IMR-90 (cell line): ENCODE results near the gene PAX2. TPM values are rescaled to one million over a fixed set of nuclear protein-coding genes. Genes with fewer than 3 reads are reported as not detected.
A peak's percentile ranks its signal among the peaks of the same experiment; 100 is the strongest.

ENCODE experiments used
- ATAC-seq: fragments of 200-7000 bp; cut with Tn5 transposase; 2 replicates; pipeline ENCODE4 v1.9.1; 2020; ENCODE audit warnings: low read depth, mild to moderate bottlenecking, moderate library complexity
- BruUV-seq: library from RNA; stranded (reverse); fragments of 400-500 nt; replicated peaks from 2 replicates; lab custom pipeline; 2021; lab: Mats Ljungman, UMichigan
- CTCF ChIA-PET: fragments of 300-600 bp; formaldehyde crosslinking; extraction: SDS; loops from one replicate; lab custom pipeline; 2021; ENCODE audit warnings: antibody characterized with exemption; lab: Yijun Ruan, JAX
- POLR2A ChIA-PET: fragments of 300-600 bp; sonication (Branson Sonifier 250); formaldehyde crosslinking; loops from one replicate; lab custom pipeline; 2022; ENCODE audit warnings: antibody characterized with exemption; ENCODE audit not compliant: unreplicated experiment; lab: Charles Lee
- DNase-seq: peaks from one replicate; pipeline ENCODE4 v3.0.0; 2013
- H2AFZ ChIP-seq: replicated peaks from 2 replicates; pipeline ENCODE3; 2013; ENCODE audit warnings: low read length, mild to moderate bottlenecking; ENCODE audit not compliant: poor library complexity
- H2AK5ac ChIP-seq: 2 replicates; pipeline ENCODE4 v1.6.1; 2013; ENCODE audit warnings: low read depth, low read length, inconsistent platforms
- H2AK9ac ChIP-seq: replicated peaks from 2 replicates; pipeline ENCODE3; 2013; ENCODE audit warnings: mild to moderate bottlenecking, low read depth, low read length, moderate library complexity; ENCODE audit not compliant: poor library complexity
- H2BK120ac ChIP-seq: 2 replicates; pipeline ENCODE4 v1.6.1; 2013; ENCODE audit warnings: low read depth, low read length, inconsistent platforms
- H2BK15ac ChIP-seq: 3 replicates; pipeline ENCODE4 v1.6.1; 2013; ENCODE audit warnings: low read depth, low read length, inconsistent platforms
- H2BK20ac ChIP-seq: 2 replicates; pipeline ENCODE4 v1.6.1; 2013; ENCODE audit warnings: low read depth, mild to moderate bottlenecking, inconsistent platforms, low read length, moderate library complexity
- H2BK5ac ChIP-seq: 2 replicates; pipeline ENCODE4 v1.6.1; 2013; ENCODE audit warnings: mild to moderate bottlenecking, low read depth, low read length, inconsistent platforms; ENCODE audit not compliant: poor library complexity, severe bottlenecking
- H3K14ac ChIP-seq: replicated peaks from 2 replicates; pipeline ENCODE4 v1.6.1; 2013; ENCODE audit warnings: low read depth, low read length, inconsistent platforms
- H3K18ac ChIP-seq: 2 replicates; pipeline ENCODE4 v1.6.1; 2013; ENCODE audit warnings: low read depth, low read length, control low read depth
- H3K23ac ChIP-seq: 2 replicates; pipeline ENCODE4 v1.6.1; 2013; ENCODE audit warnings: low read depth, low read length, inconsistent platforms
- H3K27ac ChIP-seq: 2 replicates; pipeline ENCODE4 v1.5.1; 2013; ENCODE audit warnings: mild to moderate bottlenecking, control low read depth, low read length; ENCODE audit not compliant: insufficient read depth
- H3K27me3 ChIP-seq: 2 replicates; pipeline ENCODE4 v1.6.1; 2013; ENCODE audit warnings: low read length; ENCODE audit not compliant: control insufficient read depth, insufficient read depth
- H3K36me3 ChIP-seq: 2 replicates; pipeline ENCODE4 v1.6.1; 2013; ENCODE audit warnings: low read length, mixed read lengths; ENCODE audit not compliant: control insufficient read depth, insufficient read depth
- H3K4ac ChIP-seq: 2 replicates; pipeline ENCODE4 v1.6.1; 2013; ENCODE audit warnings: low read depth, low read length, inconsistent platforms
- H3K4me1 ChIP-seq: 2 replicates; pipeline ENCODE4 v1.6.1; 2013; ENCODE audit warnings: low read length, mixed read lengths; ENCODE audit not compliant: control insufficient read depth, insufficient read depth
- H3K4me2 ChIP-seq: 2 replicates; pipeline ENCODE4 v1.6.1; 2013; ENCODE audit warnings: low read depth, mild to moderate bottlenecking, control low read depth, low read length, moderate library complexity
- H3K4me3 ChIP-seq: 2 replicates; pipeline ENCODE4 v1.5.1; 2013; ENCODE audit warnings: low read depth, mild to moderate bottlenecking, control low read depth, low read length, moderate library complexity; ENCODE audit not compliant: insufficient read depth
- H3K56ac ChIP-seq: 2 replicates; pipeline ENCODE4 v1.6.1; 2013; ENCODE audit warnings: low read length, inconsistent platforms; ENCODE audit not compliant: insufficient read depth; ENCODE audit errors: extremely low read depth
- H3K79me1 ChIP-seq, 2 experiments: 2 replicates each; pipeline ENCODE4 v1.6.1; 2013; ENCODE audit warnings: low read length in 2 of 2, inconsistent platforms in 1 of 2, low read depth in 1 of 2
- H3K9ac ChIP-seq: 2 replicates; pipeline ENCODE4 v1.6.1; 2013; ENCODE audit warnings: low read depth, low read length, control low read depth
- H3K9me1 ChIP-seq: 2 replicates; pipeline ENCODE4 v1.6.1; 2013; ENCODE audit warnings: low read length, inconsistent platforms; ENCODE audit not compliant: insufficient read depth
- H3K9me3 ChIP-seq: 2 replicates; pipeline ENCODE4 v1.6.1; 2013; ENCODE audit warnings: low read length; ENCODE audit not compliant: control insufficient read depth, insufficient read depth
- H4K20me1 ChIP-seq: 2 replicates; pipeline ENCODE4 v1.6.1; 2013; ENCODE audit warnings: low read length, inconsistent platforms; ENCODE audit not compliant: insufficient read depth
- H4K5ac ChIP-seq: 2 replicates; pipeline ENCODE4 v1.6.1; 2013; ENCODE audit warnings: mild to moderate bottlenecking, low read depth, low read length, control low read depth
- H4K8ac ChIP-seq, 2 experiments: 2 replicates each; pipeline ENCODE4 v1.6.1; 2013; ENCODE audit warnings: low read depth in 2 of 2, low read length in 2 of 2, control low read depth in 1 of 2, inconsistent platforms in 1 of 2
- H4K91ac ChIP-seq: 2 replicates; pipeline ENCODE4 v1.6.1; 2013; ENCODE audit warnings: low read depth, low read length, inconsistent platforms; ENCODE audit not compliant: insufficient read depth
- BHLHE40 ChIP-seq: fragments of 150-350 bp; IDR thresholded peaks from 2 replicates; pipeline ENCODE4 v1.6.1; 2016; ENCODE audit warnings: mild to moderate bottlenecking, low read depth, low read length
- CEBPB ChIP-seq: IDR thresholded peaks from 2 replicates; pipeline ENCODE4 v1.6.1; 2012; ENCODE audit warnings: low read depth, low read length, improper control_type of control experiment
- CHD1 ChIP-seq: IDR thresholded peaks from 2 replicates; pipeline ENCODE4 v1.6.1; 2012; ENCODE audit warnings: low read depth, low read length, improper control_type of control experiment
- MAZ ChIP-seq: IDR thresholded peaks from 2 replicates; pipeline ENCODE4 v1.6.1; 2012; ENCODE audit warnings: low read depth, mild to moderate bottlenecking, low read length, improper control_type of control experiment, moderate library complexity, borderline replicate concordance
- MXI1 ChIP-seq: IDR thresholded peaks from 2 replicates; pipeline ENCODE4 v1.6.1; 2012; ENCODE audit warnings: low read depth, mild to moderate bottlenecking, low read length, moderate library complexity, borderline replicate concordance
- RAD21 ChIP-seq: IDR thresholded peaks from 2 replicates; pipeline ENCODE4 v1.6.1; 2012; ENCODE audit warnings: low read length, improper control_type of control experiment
- RCOR1 ChIP-seq: IDR thresholded peaks from 2 replicates; pipeline ENCODE4 v1.6.1; 2012; ENCODE audit warnings: mild to moderate bottlenecking, low read length, improper control_type of control experiment; ENCODE audit not compliant: insufficient replicate concordance
- RFX5 ChIP-seq: IDR thresholded peaks from 2 replicates; pipeline ENCODE4 v1.8.0; 2012; ENCODE audit warnings: low read depth, mild to moderate bottlenecking, low read length, moderate library complexity
- SMC3 ChIP-seq: fragments of 150-350 bp; IDR thresholded peaks from 2 replicates; pipeline ENCODE4 v1.6.1; 2016; ENCODE audit warnings: low read depth, mild to moderate bottlenecking, antibody characterized with exemption, low read length, moderate library complexity
- WGBS, 2 experiments: methylation state at CpG; one replicate each; pipeline versions ENCODE4 v1.1.5 to v1.1.7; 2013; ENCODE audit warnings: missing lambda C conversion rate in 2 of 2; ENCODE audit not compliant: insufficient read length in 1 of 2; ENCODE audit errors: extremely low coverage in 2 of 2; 5-methylcytosine and 5-hydroxymethylcytosine counted together
- dilution Hi-C: fragments of 300-500 bp; cut with HindIII; formaldehyde crosslinking; loops from one replicate; pipeline ENCODE4 v1.14.3; 2018; ENCODE audit warnings: low sequenced_read_pairs; ENCODE audit not compliant: unreplicated experiment
- in situ Hi-C: fragments of 300-500 bp; cut with MboI; formaldehyde crosslinking; loops from 3 replicates; pipeline ENCODE4 v1.14.3; 2019; ENCODE audit warnings: low sequenced_read_pairs, inconsistent platforms, mixed read lengths
- intact Hi-C: fragments of 100-400 bp; cut with micrococcal nuclease; formaldehyde crosslinking; loops from 2 replicates; pipeline ENCODE4 v1.10.0; 2022
- polyA plus RNA-seq, 3 experiments: library from polyadenylated mRNA; depleted of rRNA; stranded (reverse); fragments of >200 nt; gene quantifications; 2 replicates each; pipeline ENCODE4 v1.2.3, GENCODE V29; 2012; ENCODE audit warnings: low replicate concordance in 1 of 3
- total RNA-seq: library from RNA; depleted of rRNA; stranded (reverse); fragments of >200 nt; gene quantifications from 2 replicates; pipeline ENCODE4 v1.2.3, GENCODE V29; 2012
- TF ChIP-seq, protein P1 (sequence below): fragments of 150-350 bp; IDR thresholded peaks from 2 replicates; pipeline ENCODE4 v1.6.1; 2017; ENCODE audit warnings: mild to moderate bottlenecking, antibody characterized with exemption, low read length, low read depth

Gene PAX2
- total and polyA plus RNA-seq, 2 of the 4 experiments (the other 2 are of a cell fraction) = not detected

- 46% methylated on average over 2 of the region's 6 CpGs; no CpG with 5 or more reads in 1 of the 2 experiments for WGBS, 2 experiments
- Histone ChIP-seq H3K36me3 (no peaks in the 10 kb centered on the region), H2AK9ac (no peak overlapping the region), H3K56ac (no peak overlapping the region), H3K4ac (no peak overlapping the region), H3K9me1 (no peaks in the 10 kb centered on the region), H3K4me3 (no peak overlapping the region), H3K9me3 (peaks cover 5% of the 10 kb centered on the region), H3K79me1 (no peaks in the 10 kb centered on the region), H4K5ac (no peak overlapping the region), H2BK120ac (no peak overlapping the region), H2AK5ac (no peak overlapping the region), H3K23ac (no peak overlapping the region), H2BK5ac (no peak overlapping the region), H3K18ac (no peak overlapping the region), H3K9ac (no peak overlapping the region), H3K14ac (no peak overlapping the region), H3K4me2 (no peak overlapping the region), H4K91ac (no peak overlapping the region), H3K4me1 (no peaks in the 10 kb centered on the region), H4K20me1 (no peaks in the 10 kb centered on the region), H2BK20ac (no peak overlapping the region), H2AFZ (peak overlapping the region; percentile 41), H2BK15ac (no peak overlapping the region), H3K27ac (no peak overlapping the region), H3K27me3 (peaks cover 62% of the 10 kb centered on the region), H4K8ac (no peak overlapping the region)
- in situ Hi-C loops = no loop called here
- no TSS peak for BruUV-seq
- POLR2A ChIA-PET = no interaction called here
- CTCF ChIA-PET = no interaction called here
- ATAC-seq (no peak), DNase-seq (no peak)
- intact Hi-C loops = no loop called here
- TF ChIP-seq BHLHE40 = no peak
- TF ChIP-seq RAD21 = no peak
- TF ChIP-seq SMC3 = no peak
- TF ChIP-seq, protein P1, sequence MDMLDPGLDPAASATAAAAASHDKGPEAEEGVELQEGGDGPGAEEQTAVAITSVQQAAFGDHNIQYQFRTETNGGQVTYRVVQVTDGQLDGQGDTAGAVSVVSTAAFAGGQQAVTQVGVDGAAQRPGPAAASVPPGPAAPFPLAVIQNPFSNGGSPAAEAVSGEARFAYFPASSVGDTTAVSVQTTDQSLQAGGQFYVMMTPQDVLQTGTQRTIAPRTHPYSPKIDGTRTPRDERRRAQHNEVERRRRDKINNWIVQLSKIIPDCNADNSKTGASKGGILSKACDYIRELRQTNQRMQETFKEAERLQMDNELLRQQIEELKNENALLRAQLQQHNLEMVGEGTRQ = no peak
- TF ChIP-seq RCOR1 = no peak
- TF ChIP-seq RFX5 = no peak
- TF ChIP-seq CHD1 = no peak
- TF ChIP-seq MAZ = no peak
- TF ChIP-seq MXI1 = no peak
- no peak for TF ChIP-seq CEBPB
- dilution Hi-C loops = no loop called here
Measured at GRCh38 chr10:100859484-100859763, 114.0 kb downstream of the PAX2 start.
